ENCODE results near the gene NOP53.
"Not testable (repeated sequence)": the region's sequence is repeated elsewhere in the genome, so short reads cannot be mapped to it uniquely, and the experiment has no call there.

The NOP53 gene

DNA sequence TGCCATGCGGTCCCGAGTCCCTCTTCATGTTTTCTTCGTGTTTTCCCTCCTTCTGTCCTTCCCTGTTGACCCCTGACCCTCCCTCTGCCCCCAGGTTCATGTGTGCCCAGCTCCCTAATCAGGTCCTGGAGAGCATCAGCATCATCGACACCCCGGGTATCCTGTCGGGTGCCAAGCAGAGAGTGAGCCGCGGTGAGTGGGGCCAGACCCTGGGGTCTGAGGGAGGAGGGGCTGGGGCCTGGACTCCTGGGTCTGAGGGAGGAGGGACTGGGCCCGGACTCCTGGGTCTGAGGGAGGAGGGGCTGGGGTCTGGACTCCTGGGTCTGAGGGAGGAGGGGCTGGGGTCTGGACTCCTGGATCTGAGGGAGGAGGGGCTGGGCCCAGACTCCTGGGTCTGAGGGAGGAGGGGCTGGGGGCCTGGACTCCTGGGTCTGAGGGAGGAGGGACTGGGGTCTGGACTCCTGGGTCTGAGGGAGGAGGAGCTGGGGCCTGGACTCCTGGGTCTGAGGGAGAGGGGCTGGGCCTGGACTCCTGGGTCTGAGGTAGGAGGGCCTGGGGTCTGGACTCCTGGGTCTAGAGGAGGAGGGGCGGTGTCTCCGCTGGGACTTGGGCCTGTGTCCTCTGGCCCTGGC lies 26.8 kb upstream of the NOP53 start:
- not testable (repeated sequence) for DNase-seq

DNA sequence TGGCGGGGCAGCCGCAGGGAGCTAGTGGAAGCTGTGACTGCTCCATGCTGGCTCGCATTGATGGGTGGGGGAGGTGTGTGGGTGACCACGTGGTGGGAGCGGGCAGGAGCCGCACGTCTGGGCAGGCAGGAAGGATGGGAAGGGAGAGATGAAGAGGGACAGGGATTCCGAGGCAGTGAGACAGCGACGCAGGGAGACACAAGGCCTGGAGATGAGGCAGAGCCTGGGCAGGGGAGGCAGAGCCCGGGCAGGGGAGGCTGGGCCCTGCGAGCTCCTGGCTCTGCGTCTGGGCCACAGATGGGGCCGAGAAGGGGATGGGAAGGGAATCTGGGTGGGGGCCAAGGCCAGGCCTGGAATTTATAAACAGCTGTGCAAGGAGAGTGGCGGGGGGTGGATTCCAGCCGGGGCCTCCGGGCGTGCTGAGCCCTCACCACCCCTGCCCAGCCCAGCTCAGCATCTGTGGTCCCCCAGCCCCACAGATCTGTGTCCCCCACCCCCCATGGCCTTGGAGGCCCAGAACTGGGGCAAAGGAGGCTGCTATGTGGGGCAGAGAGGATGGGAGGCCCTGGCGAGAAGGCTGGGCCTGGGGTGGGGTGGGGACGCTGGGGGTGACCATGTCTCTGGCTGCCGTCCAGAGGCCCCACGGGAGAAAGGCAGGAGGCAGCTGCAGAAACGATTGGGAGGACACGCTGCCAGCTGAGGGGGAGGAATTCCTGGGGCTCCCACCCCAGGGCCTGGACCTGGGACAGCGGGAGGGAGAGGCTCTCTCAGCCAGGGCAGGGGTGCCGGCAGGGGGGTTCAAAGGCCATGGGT lies 26.1 kb upstream of the NOP53 start:
- no peak for DNase-seq

DNA sequence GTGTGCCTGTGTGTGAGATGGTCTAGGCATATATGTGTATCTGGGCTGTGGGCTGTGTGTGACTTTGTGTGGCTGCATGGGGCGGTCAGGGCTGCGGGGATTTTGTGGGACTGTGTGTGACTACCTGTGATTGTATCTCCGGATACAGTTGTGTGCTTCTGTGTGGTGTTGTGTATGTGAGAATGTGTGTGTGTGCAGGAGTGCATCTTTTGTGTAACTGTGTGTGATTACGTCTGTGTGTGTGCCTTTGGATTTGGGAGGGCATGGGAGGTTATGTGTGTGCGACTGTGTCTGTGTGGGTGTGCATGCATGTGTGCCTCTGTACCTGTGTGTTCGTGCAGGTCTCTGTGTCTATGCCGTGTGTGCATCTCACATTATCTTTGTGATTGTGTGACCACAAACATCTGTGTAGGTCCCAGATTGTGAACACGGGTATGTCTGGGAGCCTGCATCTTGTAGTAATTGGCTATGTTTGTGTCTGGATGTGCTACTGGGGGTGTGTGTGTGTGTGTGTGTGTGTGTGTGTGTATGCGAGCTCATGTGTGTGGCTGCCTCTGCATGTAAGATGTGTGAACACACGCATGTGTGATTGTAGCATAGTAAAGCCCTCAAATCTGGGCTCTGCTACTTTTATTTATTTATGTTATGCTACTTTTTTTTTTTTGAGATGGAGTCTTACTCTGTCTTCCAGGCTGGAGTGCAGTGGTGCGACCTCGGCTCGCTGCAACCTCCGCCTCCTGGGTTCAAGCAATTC lies 24.5 kb upstream of the NOP53 start:
- DNase-seq = no peak

DNA sequence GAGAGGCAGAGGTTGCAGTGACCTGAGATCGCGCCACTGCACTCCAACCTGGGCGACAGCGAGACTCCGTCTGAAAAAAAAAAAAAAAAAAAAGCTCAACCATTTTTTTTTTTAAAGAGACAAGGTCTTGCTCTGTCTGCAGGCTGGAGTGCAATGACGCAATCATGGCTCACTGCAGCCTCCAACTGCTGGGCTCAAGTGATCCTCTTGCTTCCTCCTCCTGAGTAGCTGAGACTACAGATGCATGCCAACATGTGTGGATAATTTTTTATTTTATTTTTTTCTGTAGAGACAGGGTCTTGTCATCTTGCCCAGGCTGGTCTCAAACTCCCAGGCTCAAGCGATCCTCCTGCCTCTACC lies 21.8 kb upstream of the NOP53 start:
- DNase-seq = no peak

DNA sequence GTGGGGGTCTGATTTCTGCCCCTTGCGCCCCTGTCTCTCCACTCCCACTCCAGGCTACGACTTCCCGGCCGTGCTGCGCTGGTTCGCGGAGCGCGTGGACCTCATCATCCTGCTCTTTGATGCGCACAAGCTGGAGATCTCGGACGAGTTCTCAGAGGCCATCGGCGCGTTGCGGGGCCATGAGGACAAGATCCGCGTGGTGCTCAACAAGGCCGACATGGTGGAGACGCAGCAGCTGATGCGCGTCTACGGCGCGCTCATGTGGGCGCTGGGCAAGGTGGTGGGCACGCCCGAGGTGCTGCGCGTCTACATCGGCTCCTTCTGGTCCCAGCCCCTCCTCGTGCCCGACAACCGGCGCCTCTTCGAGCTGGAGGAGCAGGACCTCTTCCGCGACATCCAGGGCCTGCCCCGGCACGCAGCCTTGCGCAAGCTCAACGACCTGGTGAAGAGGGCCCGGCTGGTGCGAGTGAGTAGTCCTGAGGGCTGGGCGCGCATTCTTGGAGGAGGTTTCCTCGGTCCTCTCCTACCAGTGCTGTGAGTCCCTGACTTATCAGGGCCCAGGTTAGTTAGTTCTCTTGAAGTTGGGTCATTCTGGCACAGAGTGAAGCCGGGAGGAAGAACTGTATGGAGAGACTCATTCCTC lies 19.5 kb upstream of the NOP53 start:
- no peak for DNase-seq

DNA sequence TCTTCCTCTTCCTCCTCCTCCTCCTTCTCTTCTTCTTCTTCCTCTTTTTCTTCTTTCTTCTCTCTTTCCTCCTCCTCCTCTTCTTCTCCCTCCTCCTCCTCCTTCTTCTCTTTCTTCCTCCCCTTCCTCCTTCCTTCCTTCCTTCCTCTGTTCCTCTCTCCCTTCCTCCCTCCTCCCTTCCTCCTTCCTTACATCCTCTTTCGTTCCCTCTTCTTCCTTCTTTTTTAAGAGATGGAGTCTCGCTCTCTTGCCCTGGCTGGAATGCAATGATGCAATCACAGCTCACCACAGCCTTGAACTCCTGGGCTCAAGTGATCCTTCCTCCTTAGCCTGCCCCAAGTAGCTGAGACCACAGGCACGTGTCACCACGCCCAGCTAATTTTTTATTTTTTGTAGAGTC lies 18.9 kb upstream of the NOP53 start:
- no peak for DNase-seq

DNA sequence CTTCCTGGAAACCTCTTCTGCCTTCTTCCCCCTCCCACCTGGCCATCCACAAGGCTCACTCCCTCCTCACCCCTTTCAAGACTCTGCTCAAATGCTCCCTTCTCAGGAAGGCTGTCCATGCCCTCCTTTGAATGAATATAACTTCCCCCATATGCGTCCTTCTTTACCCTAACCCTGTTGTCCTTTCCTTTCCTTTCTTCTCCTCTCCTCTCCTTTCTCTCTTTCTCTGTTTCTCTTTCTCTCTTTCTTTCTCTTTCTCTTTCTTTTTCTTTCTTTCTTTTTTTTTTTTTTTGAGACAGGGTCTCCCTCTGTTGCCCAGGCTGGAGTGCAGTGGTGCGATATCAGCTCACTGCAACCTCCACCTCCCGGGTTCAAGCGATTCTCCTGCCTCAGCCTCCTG lies 17.1 kb upstream of the NOP53 start:
- not testable (repeated sequence) for DNase-seq

DNA sequence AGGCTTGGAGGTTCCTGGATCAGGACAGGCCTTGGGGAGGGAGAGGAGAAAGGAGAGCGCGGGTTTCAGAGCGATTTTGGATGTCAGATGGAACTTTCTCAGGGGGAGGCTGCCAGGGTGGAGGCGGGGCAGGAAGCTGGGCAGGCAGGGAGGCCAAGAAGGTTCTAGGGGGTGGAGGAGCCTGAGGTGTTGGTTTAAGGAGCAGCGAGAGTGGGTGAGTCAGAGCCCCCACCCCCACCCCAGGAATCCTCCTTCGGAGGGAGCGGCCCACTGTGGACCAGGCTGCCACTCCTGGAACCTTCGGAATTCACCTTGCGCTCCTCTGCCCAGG lies 15.9 kb upstream of the NOP53 start:
- DNase-seq = no peak

DNA sequence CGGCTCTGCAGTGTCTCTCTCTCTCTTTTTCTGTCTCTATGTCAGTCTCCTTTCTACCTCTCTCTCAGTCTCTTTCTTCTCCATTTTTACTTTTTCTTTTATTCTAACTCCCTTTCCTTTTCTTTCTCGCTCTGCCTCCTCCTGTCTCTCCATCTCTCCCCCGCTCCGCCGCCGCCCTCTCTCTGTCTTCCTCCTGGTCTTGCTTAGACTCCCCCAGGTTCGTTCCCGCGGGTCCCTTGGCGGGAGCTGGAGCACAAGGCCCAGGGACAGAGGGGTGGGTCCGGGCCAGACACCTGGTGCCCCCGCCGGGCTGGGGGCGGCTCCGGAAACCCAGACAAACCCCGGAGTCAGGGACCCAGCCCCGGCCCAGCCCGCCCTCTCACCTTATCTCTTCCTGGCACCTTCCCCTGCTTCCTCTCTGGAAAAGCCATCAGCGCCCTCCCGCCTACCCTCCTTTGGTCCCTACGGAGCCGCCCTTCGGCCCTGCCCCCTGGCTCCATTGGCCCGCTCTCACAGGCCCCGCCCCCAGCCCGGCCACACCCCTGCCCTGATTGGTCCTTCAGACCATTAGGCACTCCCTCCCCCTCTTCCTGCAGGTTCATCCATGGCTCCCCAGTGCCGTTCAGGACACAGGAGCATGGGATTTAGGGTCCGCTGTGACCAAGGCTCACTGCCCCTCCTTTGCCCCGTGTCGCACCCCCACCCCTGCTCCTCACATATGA lies 15.4 kb upstream of the NOP53 start:
- DNase-seq = peak; percentile 74

DNA sequence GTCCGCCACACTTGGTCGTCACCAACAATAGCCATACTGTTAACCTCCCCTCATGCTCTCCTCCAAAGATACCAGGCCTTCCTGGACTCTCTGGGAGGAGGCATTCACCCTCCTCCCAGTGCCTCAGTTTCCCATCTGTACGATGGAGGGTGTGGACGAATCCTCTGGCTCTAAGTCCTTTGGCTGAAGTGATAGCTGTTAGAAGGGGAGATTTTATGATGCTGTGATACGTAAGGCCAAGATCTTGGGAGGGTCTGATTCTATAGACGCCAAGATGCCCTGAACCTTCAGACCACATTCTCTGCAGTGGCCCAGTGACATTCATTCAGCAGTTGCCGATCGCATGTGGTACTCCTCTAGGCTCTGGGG lies 14.8 kb upstream of the NOP53 start:
- no peak for DNase-seq

DNA sequence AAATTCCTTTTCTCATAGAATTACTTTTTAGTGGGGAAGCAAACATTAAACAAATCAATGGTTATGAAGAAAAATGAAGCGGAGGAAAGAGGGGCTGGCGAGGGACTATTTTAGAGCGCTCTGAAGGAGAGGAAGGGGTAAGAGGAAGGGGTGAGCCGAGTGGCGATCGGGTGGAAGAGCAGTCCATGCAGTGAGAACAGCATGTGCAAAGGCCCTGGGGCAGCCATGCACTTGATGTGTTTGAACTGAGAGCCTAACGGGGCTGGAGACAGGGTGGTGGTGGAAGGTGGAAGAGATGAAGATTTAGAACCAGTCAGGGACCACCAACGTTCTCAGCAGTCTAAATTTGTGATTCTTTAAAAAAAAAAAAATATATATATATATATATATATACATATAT lies 14.4 kb upstream of the NOP53 start:
- no peak for DNase-seq

DNA sequence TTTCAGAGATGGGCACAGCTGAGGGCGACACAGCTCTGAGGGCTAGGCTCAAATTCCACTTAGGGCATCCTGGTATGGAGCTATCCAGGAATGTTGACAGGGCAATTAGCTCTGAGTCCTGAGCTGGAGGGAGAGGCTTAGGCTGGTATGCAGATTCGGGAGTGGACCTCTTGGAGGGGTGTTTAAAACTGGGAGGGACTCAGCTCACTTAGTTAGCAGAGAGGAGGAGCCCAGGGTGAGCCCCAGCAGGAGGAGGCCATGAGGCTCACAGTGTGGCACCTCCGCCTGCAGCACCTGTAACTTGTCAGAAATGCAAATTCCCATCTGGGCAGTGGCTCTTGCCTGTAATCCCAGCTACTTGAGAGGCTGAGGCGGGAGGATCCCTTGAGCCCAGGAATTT lies 10.2 kb upstream of the NOP53 start:
- no peak for DNase-seq

DNA sequence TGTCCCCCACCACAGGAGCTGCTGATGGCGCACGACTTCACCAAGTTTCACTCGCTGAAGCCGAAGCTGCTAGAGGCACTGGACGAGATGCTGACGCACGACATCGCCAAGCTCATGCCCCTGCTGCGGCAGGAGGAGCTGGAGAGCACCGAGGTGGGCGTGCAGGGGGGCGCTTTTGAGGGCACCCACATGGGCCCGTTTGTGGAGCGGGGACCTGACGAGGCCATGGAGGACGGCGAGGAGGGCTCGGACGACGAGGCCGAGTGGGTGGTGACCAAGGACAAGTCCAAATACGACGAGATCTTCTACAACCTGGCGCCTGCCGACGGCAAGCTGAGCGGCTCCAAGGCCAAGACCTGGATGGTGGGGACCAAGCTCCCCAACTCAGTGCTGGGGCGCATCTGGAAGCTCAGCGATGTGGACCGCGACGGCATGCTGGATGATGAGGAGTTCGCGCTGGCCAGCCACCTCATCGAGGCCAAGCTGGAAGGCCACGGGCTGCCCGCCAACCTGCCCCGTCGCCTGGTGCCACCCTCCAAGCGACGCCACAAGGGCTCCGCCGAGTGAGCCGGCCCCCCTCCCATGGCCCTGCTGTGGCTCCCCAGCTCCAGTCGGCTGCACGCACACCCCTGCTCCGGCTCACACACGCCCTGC lies 4.4 kb upstream of the NOP53 start:
- DNase-seq = no peak

DNA sequence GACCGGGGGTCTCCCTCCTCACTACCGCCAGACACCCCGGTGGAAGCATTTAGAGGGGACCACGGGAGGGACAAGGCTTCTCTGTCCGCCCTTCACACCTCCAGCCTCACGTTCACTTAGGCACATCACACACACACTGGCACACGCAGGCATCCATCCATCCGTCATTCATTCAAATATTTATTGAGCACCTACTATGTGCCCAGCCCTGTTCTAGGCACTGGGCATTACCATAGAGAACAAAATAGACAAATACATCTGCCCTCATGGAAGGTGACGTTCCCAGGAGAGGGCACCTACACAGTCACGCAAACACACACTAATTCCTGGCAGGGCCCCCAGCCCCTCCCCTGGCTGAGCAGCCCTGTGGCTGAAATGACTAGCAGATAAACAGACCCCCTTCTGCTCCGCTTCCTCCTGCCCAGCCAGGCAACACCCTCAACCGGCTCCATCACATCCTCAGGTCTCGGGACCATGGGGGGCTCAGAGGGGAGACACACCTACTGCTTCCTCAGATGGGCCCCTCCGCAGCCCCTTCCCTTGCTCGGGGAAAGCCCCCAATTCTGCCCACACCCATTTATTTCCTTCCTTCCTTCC lies 3.7 kb upstream of the NOP53 start:
- no peak for DNase-seq

DNA sequence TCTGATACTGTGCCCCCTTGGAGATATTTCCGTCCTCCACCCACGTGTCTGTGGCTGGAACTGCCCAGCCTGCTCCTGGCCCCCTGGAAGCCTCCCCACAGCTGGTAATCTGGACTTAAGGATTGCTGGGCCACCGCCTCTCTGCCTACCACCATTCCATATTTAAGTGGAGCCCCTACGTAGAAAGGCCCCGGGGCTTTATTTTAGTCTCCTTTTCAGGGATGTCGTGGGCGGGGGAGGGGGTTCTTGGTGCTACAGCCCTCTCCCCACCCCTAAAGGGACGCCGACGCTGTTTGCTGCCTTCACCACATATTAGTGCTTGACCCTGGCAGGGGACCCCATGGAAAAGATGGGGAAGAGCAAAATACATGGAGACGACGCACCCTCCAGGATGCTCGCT lies 2.7 kb upstream of the NOP53 start:
- no peak for DNase-seq

DNA sequence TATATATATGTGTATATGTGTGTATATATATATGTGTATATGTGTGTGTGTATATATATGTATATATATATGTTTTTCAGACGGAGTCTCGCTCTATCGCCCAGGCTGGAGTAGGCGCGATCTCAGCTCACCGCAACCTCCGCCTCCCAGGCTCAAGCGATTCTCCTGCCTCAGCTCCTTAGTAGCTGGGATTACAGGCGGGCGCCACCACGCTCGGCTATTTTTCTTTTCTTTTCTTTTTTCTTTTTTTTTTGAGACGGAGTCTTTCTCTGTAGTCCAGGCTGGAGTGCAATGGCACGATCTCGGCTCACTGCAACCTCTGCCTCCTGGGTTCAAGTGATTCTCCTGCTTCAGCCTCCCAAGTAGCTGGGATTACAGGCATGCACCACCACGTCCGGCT lies 783 bp downstream of the NOP53 start:
- not testable (repeated sequence) for DNase-seq

DNA sequence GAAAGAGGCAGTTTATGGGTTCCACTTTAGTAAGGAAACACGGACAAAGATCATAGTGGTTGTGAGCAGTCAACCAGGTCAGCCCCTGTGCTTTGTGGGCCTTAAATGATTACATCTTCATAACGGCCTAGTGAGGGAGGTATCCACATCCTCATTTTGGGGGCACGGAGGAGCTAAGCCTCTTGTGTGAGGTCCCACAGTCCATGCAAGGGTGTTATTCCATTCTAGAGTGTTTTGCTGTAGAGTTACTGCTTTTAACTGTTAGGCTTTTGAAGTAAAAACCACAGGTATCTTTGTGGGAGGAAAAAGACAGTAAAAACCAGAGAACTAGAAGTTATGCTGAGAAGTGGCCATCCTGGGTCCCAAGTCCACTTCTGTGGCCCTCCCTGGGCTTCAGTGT lies 4.0 kb downstream of the NOP53 start:
- no peak for DNase-seq

DNA sequence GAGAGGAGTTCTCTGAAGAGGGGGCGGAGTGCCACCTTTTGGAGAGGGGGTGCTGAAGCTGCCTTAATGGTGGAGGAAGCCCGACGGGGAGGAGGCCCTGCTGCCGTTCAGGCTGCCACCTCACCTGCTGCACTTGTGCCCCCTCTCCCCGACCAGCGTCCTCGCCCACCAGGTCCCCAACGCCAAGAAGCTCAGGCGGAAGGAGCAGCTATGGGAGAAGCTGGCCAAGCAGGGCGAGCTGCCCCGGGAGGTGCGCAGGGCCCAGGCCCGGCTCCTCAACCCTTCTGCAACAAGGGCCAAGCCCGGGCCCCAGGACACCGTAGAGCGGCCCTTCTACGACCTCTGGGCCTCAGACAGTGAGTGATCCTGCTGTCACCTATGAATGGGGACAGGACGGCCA lies 5.4 kb downstream of the NOP53 start:
- no peak for DNase-seq

DNA sequence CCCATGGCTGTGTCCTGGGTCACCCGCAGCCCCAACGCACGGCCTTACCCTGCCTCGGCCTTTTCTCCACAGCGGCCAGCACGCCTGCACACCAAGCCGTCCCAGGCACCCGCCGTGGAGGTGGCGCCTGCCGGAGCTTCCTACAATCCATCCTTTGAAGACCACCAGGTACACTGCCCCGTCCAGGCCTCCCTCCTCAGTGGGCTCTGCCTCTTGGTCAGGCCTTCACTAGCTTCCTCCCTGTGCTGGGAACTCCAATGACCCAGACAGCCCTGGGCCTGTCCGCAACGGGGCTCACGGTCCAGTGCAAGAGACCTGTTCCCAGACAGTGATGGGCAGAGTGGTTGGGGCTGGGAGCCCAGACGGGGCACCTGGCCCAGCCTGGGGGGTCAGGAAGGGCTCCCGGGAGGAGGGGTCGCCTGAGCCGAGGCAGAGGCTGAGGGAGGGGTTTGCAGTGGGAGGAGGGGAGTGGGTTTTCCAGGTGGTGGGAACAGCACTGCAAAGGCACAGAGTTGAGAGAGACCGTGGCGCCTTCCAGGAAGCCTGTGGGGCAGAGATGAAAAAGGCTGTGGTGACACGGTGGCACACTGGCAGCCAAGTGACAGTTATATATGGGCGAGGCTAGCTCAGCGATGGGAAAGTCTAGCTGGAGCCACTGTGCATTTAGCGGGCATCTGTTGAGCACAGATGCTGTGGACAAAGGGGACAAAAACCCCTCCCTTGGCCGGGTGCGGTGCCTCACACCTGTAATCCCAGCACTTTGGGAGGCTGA lies 7.3 kb downstream of the NOP53 start:
- no peak for DNase-seq

DNA sequence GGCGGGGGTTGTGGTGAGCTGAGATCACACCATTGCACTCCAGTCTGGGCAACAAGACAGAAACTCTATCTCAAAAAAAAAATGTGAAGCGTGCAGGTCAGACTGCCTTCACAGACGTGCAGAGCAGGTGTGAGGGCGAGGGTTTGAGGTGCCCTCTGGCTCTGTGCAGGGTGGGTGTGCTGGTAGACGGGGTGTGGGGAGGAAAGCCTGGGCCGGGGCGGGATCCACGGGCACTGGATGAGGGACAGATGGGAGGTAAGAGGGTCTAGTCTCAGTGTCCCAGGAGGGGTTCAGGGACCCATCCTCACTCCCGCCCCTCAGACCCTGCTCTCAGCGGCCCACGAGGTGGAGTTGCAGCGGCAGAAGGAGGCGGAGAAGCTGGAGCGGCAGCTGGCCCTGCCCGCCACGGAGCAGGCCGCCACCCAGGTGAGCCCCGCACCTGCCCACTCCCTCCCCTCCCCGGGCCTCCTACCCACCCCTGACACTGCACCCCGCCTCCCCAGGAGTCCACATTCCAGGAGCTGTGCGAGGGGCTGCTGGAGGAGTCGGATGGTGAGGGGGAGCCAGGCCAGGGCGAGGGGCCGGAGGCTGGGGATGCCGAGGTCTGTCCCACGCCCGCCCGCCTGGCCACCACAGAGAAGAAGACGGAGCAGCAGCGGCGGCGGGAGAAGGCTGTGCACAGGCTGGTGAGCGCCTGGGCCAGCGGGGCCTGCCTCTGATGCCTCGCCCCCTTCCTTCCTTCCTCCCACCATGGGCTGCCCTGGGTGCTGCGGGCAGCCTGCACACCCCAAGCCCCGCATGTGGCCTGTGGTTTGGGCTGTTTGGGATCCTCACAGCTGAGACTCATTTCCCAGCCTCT lies 9.1 kb downstream of the NOP53 start:
- no peak for DNase-seq

All from activated effector memory CD4-positive, alpha-beta T cell treated with anti-CD3 and anti-CD28 coated beads, Interleukin-2, amount 50 U/mL, for 16 hours (primary cell).